Calu3 (cell line): ENCODE data around the gene MMP23B. TPM values are rescaled to one million over a fixed set of nuclear protein-coding genes. Genes with fewer than 3 reads are reported as not detected.

Experiments used
- BruUV-seq: library from RNA; stranded (reverse); fragments of 400-500 nt; replicated peaks from 2 replicates; lab custom pipeline; 2021; lab: Mats Ljungman, UMichigan
- CTCF ChIA-PET: fragments of 300-600 bp; sonication (Branson Sonifier 250); formaldehyde crosslinking; loops from one replicate; lab custom pipeline; 2022; ENCODE audit warnings: antibody characterized with exemption; lab: Charles Lee
- DNase-seq: peaks from one replicate; pipeline ENCODE4 v3.0.0; 2022
- H3K27ac Mint-ChIP-seq: one replicate; pipeline ENCODE4 v1.8.0; 2022; ENCODE audit warnings: mixed read lengths; ENCODE audit not compliant: unreplicated experiment
- H3K27me3 Mint-ChIP-seq: one replicate; pipeline ENCODE4 v1.8.0; 2022; ENCODE audit warnings: mixed read lengths; ENCODE audit not compliant: unreplicated experiment
- H3K36me3 Mint-ChIP-seq: one replicate; pipeline ENCODE4 v1.8.0; 2022; ENCODE audit warnings: mild to moderate bottlenecking, moderate library complexity, mixed read lengths; ENCODE audit not compliant: insufficient read depth, unreplicated experiment
- H3K4me1 Mint-ChIP-seq: one replicate; pipeline ENCODE4 v1.8.0; 2022; ENCODE audit warnings: mild to moderate bottlenecking, low read depth, mixed read lengths; ENCODE audit not compliant: unreplicated experiment
- H3K4me3 Mint-ChIP-seq: one replicate; pipeline ENCODE4 v1.8.0; 2022; ENCODE audit warnings: mild to moderate bottlenecking, low read depth, moderate library complexity, mixed read lengths; ENCODE audit not compliant: unreplicated experiment
- H3K9me3 Mint-ChIP-seq: one replicate; pipeline ENCODE4 v1.8.0; 2022; ENCODE audit warnings: low read depth, mixed read lengths; ENCODE audit not compliant: unreplicated experiment
- CTCF ChIP-seq: fragments of 200-600 bp; IDR thresholded peaks from one replicate; pipeline ENCODE4 v1.8.0; 2022; ENCODE audit warnings: antibody characterized with exemption; ENCODE audit not compliant: unreplicated experiment
- intact Hi-C: fragments of 100-400 bp; cut with micrococcal nuclease; formaldehyde crosslinking; loops from one replicate; pipeline ENCODE4 v1.10.0; 2022; ENCODE audit not compliant: unreplicated experiment
- total RNA-seq: library from RNA; stranded (reverse); gene quantifications from 2 replicates; pipeline ENCODE4 v1.2.3, GENCODE V29; 2022

Gene MMP23B
- total RNA-seq, 1 experiment from 2014 or later, result 1.9 TPM

- peaks cover 11% of the 10 kb centered on the region for H3K36me3 Mint-ChIP-seq
- no TSS peak for BruUV-seq
- no peak overlapping the region for H3K27ac Mint-ChIP-seq
- H3K4me3 Mint-ChIP-seq, result no peak overlapping the region
- DNase-seq, result no peak
- intact Hi-C loops, result no loop called here
- no peak for TF ChIP-seq CTCF
- H3K27me3 Mint-ChIP-seq, result no peaks in the 10 kb centered on the region
- H3K4me1 Mint-ChIP-seq, result no peaks in the 10 kb centered on the region
- CTCF ChIA-PET, result no interaction called here
- H3K9me3 Mint-ChIP-seq, result no peaks in the 10 kb centered on the region
These were observed 11.4 kb upstream of the MMP23B start for GRCh38 chr1:1620433-1621139.

GRCh38 chr1:1621173-1622009 is 10.6 kb upstream of the MMP23B start:
- Mint-ChIP-seq H3K27me3 (no peaks in the 10 kb centered on the region), H3K4me3 (no peak overlapping the region), H3K4me1 (no peaks in the 10 kb centered on the region), H3K27ac (no peak overlapping the region), H3K36me3 (peaks cover 6% of the 10 kb centered on the region), H3K9me3 (no peaks in the 10 kb centered on the region)
- no peak for DNase-seq
- intact Hi-C loops, result no loop called here
- CTCF ChIA-PET, result no interaction called here
- no TSS peak for BruUV-seq
- TF ChIP-seq CTCF, result no peak

- Mint-ChIP-seq H3K4me3 (no peak overlapping the region), H3K27ac (no peak overlapping the region), H3K27me3 (no peaks in the 10 kb centered on the region), H3K36me3 (no peaks in the 10 kb centered on the region), H3K4me1 (no peaks in the 10 kb centered on the region), H3K9me3 (no peaks in the 10 kb centered on the region)
- BruUV-seq, result no TSS peak
- CTCF ChIA-PET, result no interaction called here
- TF ChIP-seq CTCF, result no peak
- intact Hi-C loops, result no loop called here
- DNase-seq, result no peak
These were observed 9.8 kb upstream of the MMP23B start for GRCh38 chr1:1622010-1622787.

GRCh38 chr1:1622788-1623094 is 9.2 kb upstream of the MMP23B start:
- CTCF ChIA-PET, result no interaction called here
- Mint-ChIP-seq H3K9me3 (no peaks in the 10 kb centered on the region), H3K27me3 (no peaks in the 10 kb centered on the region), H3K27ac (no peak overlapping the region), H3K36me3 (peaks cover 3% of the 10 kb centered on the region), H3K4me1 (no peaks in the 10 kb centered on the region), H3K4me3 (no peak overlapping the region)
- TF ChIP-seq CTCF, result no peak
- intact Hi-C loops, result no loop called here
- BruUV-seq, result no TSS peak
- no peak for DNase-seq
